Measurements from ENCODE around the gene PVRIG.
"Not testable (repeated sequence)": the region's sequence is repeated elsewhere in the genome, so short reads cannot be mapped to it uniquely, and the experiment has no call there.

PVRIG gene

DNA sequence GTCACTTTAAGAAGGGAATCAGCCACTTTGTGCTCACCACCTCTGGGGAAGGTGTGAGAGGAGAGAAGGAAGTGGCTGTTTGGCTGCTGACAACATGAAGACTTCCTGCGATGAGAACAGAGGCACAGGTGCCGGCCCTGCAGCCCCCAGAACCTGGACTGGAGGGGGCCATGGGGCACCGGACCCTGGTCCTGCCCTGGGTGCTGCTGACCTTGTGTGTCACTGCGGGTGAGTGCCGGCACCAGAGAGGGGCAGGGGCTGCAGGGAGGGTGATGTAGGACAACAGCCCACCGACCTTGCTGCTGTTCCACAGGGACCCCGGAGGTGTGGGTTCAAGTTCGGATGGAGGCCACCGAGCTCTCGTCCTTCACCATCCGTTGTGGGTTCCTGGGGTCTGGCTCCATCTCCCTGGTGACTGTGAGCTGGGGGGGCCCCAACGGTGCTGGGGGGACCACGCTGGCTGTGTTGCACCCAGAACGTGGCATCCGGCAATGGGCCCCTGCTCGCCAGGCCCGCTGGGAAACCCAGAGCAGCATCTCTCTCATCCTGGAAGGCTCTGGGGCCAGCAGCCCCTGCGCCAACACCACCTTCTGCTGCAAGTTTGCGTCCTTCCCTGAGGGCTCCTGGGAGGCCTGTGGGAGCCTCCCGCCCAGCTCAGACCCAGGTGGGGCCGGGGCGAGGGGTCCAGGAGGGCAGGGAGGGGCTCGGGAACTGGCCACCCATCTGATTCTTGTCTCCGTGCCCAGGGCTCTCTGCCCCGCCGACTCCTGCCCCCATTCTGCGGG, at the start of gene PVRIG:
Gene PVRIG (plus strand): TSS at position 149 of the 785 bp plus-strand sequence. CDS start 22 bp downstream, at position 171.
- CTCF ChIA-PET, result interaction anchor here (0.6 to 1.6 kb wide), 3 partner anchors 10 to 286 kb away, joined by 3 to 5 read pairs (median 4); no protein-coding TSS in a partner anchor
- DNase-seq (ENCODE audit: extremely low spot score), result not testable (repeated sequence)
- POLR2A ChIA-PET, result interaction anchor here (0.6 kb wide), 1 partner anchor 12 kb away, joined by 3 read pairs; no protein-coding TSS in a partner anchor

- CTCF ChIA-PET, result no interaction called here
- POLR2A ChIA-PET, result no interaction called here
- TF ChIP-seq HDGF (IDR thresholded peaks at IDR 0.05; ENCODE audit: borderline replicate concordance), result no peak
- TF ChIP-seq PKNOX1 (IDR thresholded peaks at IDR 0.05), result peak; percentile 57
- TF ChIP-seq ARNT (IDR thresholded peaks at IDR 0.05), result no peak
- no peak for TF ChIP-seq CTBP1 (IDR thresholded peaks at IDR 0.05; ENCODE audit: borderline replicate concordance)
- no peak for TF ChIP-seq L3MBTL2 (conservative IDR thresholded peaks at IDR 0.05)
- no peak for TF ChIP-seq ELF4 (IDR thresholded peaks at IDR 0.05)
- DNase-seq (ENCODE audit: extremely low spot score), result no peak
These were observed 49.5 kb upstream of the PVRIG start for GRCh38 chr7:100170101-100170897.

DNA sequence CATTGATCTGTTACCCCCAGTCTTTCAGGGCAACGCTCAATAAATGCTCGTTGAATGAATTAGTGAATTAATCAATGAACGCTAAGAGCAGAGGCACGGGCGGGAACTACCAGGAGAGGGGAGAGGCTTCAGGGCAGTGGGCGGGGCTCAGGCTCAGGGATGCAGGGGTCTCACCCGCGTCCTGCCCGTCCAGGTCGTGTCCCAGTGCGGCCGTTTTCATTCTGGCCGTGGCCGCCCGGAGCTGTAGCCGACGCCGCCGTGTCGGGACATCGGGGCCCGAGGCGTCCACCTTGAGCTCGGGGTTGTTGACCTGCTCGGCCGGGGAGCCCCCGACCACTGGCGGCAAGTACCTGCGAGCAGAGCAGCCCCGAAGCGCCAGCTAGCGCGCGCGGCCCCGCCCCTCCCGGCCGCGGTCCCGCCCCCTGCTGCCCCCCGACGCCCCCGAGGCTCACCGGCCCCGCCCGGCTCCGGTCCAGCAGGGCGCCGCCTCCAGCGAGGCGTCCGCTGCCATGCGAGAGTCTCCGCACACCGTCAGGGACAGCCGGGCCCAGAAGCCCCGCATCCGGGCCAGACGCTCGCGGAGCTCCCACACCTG, 48.6 kb upstream of the PVRIG start:
- no peak for DNase-seq (ENCODE audit: extremely low spot score)
- ChIA-PET CTCF (no interaction called here), POLR2A (no interaction called here)
- TF ChIP-seq CTBP1 (IDR thresholded peaks at IDR 0.05; ENCODE audit: borderline replicate concordance), result no peak
- TF ChIP-seq ARNT (IDR thresholded peaks at IDR 0.05), result no peak
- TF ChIP-seq ELF4 (IDR thresholded peaks at IDR 0.05), result no peak
- no peak for TF ChIP-seq LEF1 (IDR thresholded peaks at IDR 0.05; ENCODE audit: borderline replicate concordance)
- TF ChIP-seq SP1 (IDR thresholded peaks at IDR 0.05), result no peak
- no peak for TF ChIP-seq TARDBP (IDR thresholded peaks at IDR 0.05)

DNA sequence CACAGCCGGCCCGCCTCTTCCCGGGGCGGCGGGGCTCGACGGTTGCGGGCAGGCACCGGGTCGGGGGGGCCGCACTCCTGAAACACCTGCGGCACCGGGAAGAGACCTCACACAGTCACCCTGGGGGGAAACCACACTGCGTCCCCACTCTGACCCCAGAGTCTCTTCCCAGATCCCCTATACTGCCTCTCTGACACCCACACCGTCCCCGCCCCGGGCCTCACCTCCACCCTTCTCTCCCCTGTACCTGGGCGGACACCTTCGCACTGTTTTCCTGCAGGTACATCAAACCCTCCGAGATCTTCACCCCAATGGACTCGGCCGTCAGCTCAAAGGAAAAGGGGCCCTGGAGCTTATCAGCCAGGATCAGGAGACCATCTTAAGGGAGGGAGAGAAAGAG, 47.9 kb upstream of the PVRIG start:
- no peak for DNase-seq (ENCODE audit: extremely low spot score)
- TF ChIP-seq SUZ12 (IDR thresholded peaks at IDR 0.05) (no peak), ARNT (IDR thresholded peaks at IDR 0.05) (no peak), NFRKB (IDR thresholded peaks at IDR 0.05) (no peak), CTBP1 (IDR thresholded peaks at IDR 0.05; ENCODE audit: borderline replicate concordance) (no peak), BHLHE40 (IDR thresholded peaks at IDR 0.05; ENCODE audit: borderline replicate concordance) (no peak), FOXM1 (IDR thresholded peaks at IDR 0.05; ENCODE audit: borderline replicate concordance) (no peak), ZNF384 (IDR thresholded peaks at IDR 0.05) (no peak), PKNOX1 (IDR thresholded peaks at IDR 0.05) (no peak), TARDBP (IDR thresholded peaks at IDR 0.05) (no peak), HDGF (IDR thresholded peaks at IDR 0.05; ENCODE audit: borderline replicate concordance) (no peak), FOXA1 (IDR thresholded peaks at IDR 0.05) (no peak), LEF1 (IDR thresholded peaks at IDR 0.05; ENCODE audit: borderline replicate concordance) (no peak), ELF4 (IDR thresholded peaks at IDR 0.05) (no peak), SP1 (IDR thresholded peaks at IDR 0.05) (no peak), FOXK2 (IDR thresholded peaks at IDR 0.05) (no peak), L3MBTL2 (conservative IDR thresholded peaks at IDR 0.05) (no peak)
- POLR2A ChIA-PET, result interaction anchor here (0.6 kb wide), 1 partner anchor 121 kb away, joined by 3 read pairs; no protein-coding TSS in a partner anchor
- CTCF ChIA-PET, result interaction anchor here (0.7 to 1.1 kb wide), 2 partner anchors 41 to 345 kb away, joined by 3 read pairs; no protein-coding TSS in a partner anchor

- TF ChIP-seq ZNF384 (IDR thresholded peaks at IDR 0.05), result no peak
- TF ChIP-seq HDGF (IDR thresholded peaks at IDR 0.05; ENCODE audit: borderline replicate concordance), result no peak
- TF ChIP-seq SUZ12 (IDR thresholded peaks at IDR 0.05), result no peak
- TF ChIP-seq ARNT (IDR thresholded peaks at IDR 0.05), result no peak
- TF ChIP-seq ELF4 (IDR thresholded peaks at IDR 0.05), result no peak
- TF ChIP-seq NFRKB (IDR thresholded peaks at IDR 0.05), result no peak
- no peak for TF ChIP-seq FOXM1 (IDR thresholded peaks at IDR 0.05; ENCODE audit: borderline replicate concordance)
- TF ChIP-seq BHLHE40 (IDR thresholded peaks at IDR 0.05; ENCODE audit: borderline replicate concordance), result no peak
- no peak for TF ChIP-seq PKNOX1 (IDR thresholded peaks at IDR 0.05)
- no peak for TF ChIP-seq TARDBP (IDR thresholded peaks at IDR 0.05)
- TF ChIP-seq FOXA1 (IDR thresholded peaks at IDR 0.05), result no peak
- TF ChIP-seq L3MBTL2 (conservative IDR thresholded peaks at IDR 0.05), result no peak
- TF ChIP-seq CTBP1 (IDR thresholded peaks at IDR 0.05; ENCODE audit: borderline replicate concordance), result no peak
- TF ChIP-seq SP1 (IDR thresholded peaks at IDR 0.05), result no peak
- no peak for DNase-seq (ENCODE audit: extremely low spot score)
- ChIA-PET POLR2A (no interaction called here), CTCF (interaction anchor here (1.0 kb wide), 1 partner anchor 10 kb away, joined by 6 read pairs; no protein-coding TSS in a partner anchor)
These were observed 45.8 kb upstream of the PVRIG start for GRCh38 chr7:100173806-100174495.
